CD4-positive, CD25-positive, alpha-beta regulatory T cell (primary cell): ENCODE results near the gene SEMA7A. TPM values are rescaled to one million over a fixed set of nuclear protein-coding genes. Genes with fewer than 3 reads are reported as not detected.
A peak's percentile ranks its signal among the peaks of the same experiment; 100 is the strongest.

ENCODE experiments used
- ATAC-seq, 2 donors: fragments of 150-1000 bp; cut with Tn5 transposase; one replicate each; pipeline ENCODE4 v1.10.0; 2021; ENCODE audit warnings: low read depth in 2 of 2, moderate number of reproducible peaks in 2 of 2, moderate library complexity in 1 of 2
- DNase-seq, 3 donors: peaks; one replicate each; pipeline versions ENCODE4 v3.0.0 to v3.0.0-alpha.2; 2012 to 2022; ENCODE audit warnings: mixed read lengths in 1 of 3
- H3K27ac ChIP-seq: one replicate; pipeline ENCODE4 v1.7.0; 2013; ENCODE audit warnings: mild to moderate bottlenecking, low read length; ENCODE audit not compliant: insufficient read depth, poor library complexity, severe bottlenecking
- H3K27me3 ChIP-seq: one replicate; pipeline ENCODE4 v1.7.0; 2013; ENCODE audit warnings: low read length; ENCODE audit not compliant: control insufficient read depth, insufficient read depth
- H3K36me3 ChIP-seq: one replicate; pipeline ENCODE4 v1.7.0; 2013; ENCODE audit warnings: mild to moderate bottlenecking, low read length, moderate library complexity; ENCODE audit not compliant: control insufficient read depth, insufficient read depth
- H3K4me1 ChIP-seq: 2 replicates; pipeline ENCODE4 v1.7.0; 2013; ENCODE audit warnings: mild to moderate bottlenecking, low read length; ENCODE audit not compliant: insufficient read depth, control insufficient read depth, poor library complexity, severe bottlenecking
- H3K4me3 ChIP-seq: one replicate; pipeline ENCODE4 v1.7.0; 2013; ENCODE audit warnings: low read depth, mild to moderate bottlenecking, low read length, moderate library complexity
- H3K9me3 ChIP-seq, 2 experiments: 1 replicate in 1 of 2; 2 replicates in 1 of 2; pipeline ENCODE4 v1.7.0; 2013; ENCODE audit warnings: low read length in 2 of 2, mild to moderate bottlenecking in 1 of 2, moderate library complexity in 1 of 2; ENCODE audit not compliant: control insufficient read depth in 2 of 2
- H3K27ac Mint-ChIP-seq, 3 donors: one replicate each; pipeline ENCODE4 v1.8.0; 2020 to 2022; ENCODE audit warnings: mild to moderate bottlenecking in 3 of 3, mixed read lengths in 3 of 3, moderate library complexity in 2 of 3
- H3K27me3 Mint-ChIP-seq: one replicate; pipeline ENCODE4 v1.8.0; 2022; ENCODE audit warnings: mild to moderate bottlenecking, mixed read lengths
- H3K36me3 Mint-ChIP-seq: one replicate; pipeline ENCODE4 v1.8.0; 2020; ENCODE audit warnings: mixed read lengths
- H3K4me1 Mint-ChIP-seq, 4 donors: one replicate each; pipeline ENCODE4 v1.8.0; 2020 to 2022; ENCODE audit warnings: mixed read lengths in 4 of 4, mild to moderate bottlenecking in 1 of 4
- H3K4me3 Mint-ChIP-seq, 4 donors: one replicate each; pipeline ENCODE4 v1.8.0; 2020 to 2022; ENCODE audit warnings: mild to moderate bottlenecking in 4 of 4, mixed read lengths in 4 of 4, moderate library complexity in 3 of 4
- H3K9me3 Mint-ChIP-seq, 7 donors: one replicate each; pipeline ENCODE4 v1.8.0; 2020 to 2022; ENCODE audit warnings: mixed read lengths in 7 of 7, mild to moderate bottlenecking in 3 of 7, moderate library complexity in 2 of 7
- polyA plus RNA-seq, 4 donors: library from polyadenylated mRNA; unstranded; fragments of 300-500 nt; fragmentation: Illumina TruSeq; gene quantifications; one replicate each; pipeline ENCODE4 v1.2.3, GENCODE V29; 2021
- total RNA-seq: library from RNA; stranded (reverse); gene quantifications from one replicate; pipeline ENCODE4 v1.2.3, GENCODE V29; 2022

Gene SEMA7A
- total and polyA plus RNA-seq, 5 donors from 2014 or later, result 0.09 to 5.0 (median 0.25) TPM; not detected in 1

GRCh38 chr15:74449095-74449494, 15.3 kb upstream of the SEMA7A start:
- Mint-ChIP-seq H3K9me3 (no peaks in the 10 kb centered on the region), H3K36me3 (peaks cover 58% of the 10 kb centered on the region), H3K4me3 (no peak overlapping the region), H3K27me3 (no peaks in the 10 kb centered on the region), H3K4me1 (peaks cover 2 to 11% (median 8%) of the 10 kb centered on the region in 4 donors), H3K27ac (no peak overlapping the region)
- no peak overlapping the region for H3K4me3 ChIP-seq
- DNase-seq, result no peak
- H3K9me3 ChIP-seq, result no peaks in the 10 kb centered on the region
- H3K36me3 ChIP-seq, result peaks cover 90% of the 10 kb centered on the region
- H3K27me3 ChIP-seq, result no peaks in the 10 kb centered on the region
- H3K27ac ChIP-seq, result no peak overlapping the region
- no peak for ATAC-seq
- H3K4me1 ChIP-seq, result peaks cover 7% of the 10 kb centered on the region

GRCh38 chr15:74445816-74446763, 12.3 kb upstream of the SEMA7A start:
- no peak overlapping the region for H3K4me3 Mint-ChIP-seq
- H3K9me3 Mint-ChIP-seq, result no peaks in the 10 kb centered on the region
- H3K27ac Mint-ChIP-seq, result no peak overlapping the region
- DNase-seq (no peak), ATAC-seq (no peak)
- Histone ChIP-seq H3K27me3 (no peaks in the 10 kb centered on the region), H3K9me3 (no peaks in the 10 kb centered on the region), H3K36me3 (peaks cover 64% of the 10 kb centered on the region), H3K4me3 (no peak overlapping the region), H3K4me1 (no peaks in the 10 kb centered on the region), H3K27ac (no peak overlapping the region)
- H3K4me1 Mint-ChIP-seq, result no peaks in the 10 kb centered on the region
- no peaks in the 10 kb centered on the region for H3K27me3 Mint-ChIP-seq
- H3K36me3 Mint-ChIP-seq, result peaks cover 47% of the 10 kb centered on the region

- Histone ChIP-seq H3K27ac (no peak overlapping the region), H3K36me3 (peaks cover 46% of the 10 kb centered on the region), H3K27me3 (no peaks in the 10 kb centered on the region), H3K9me3 (no peaks in the 10 kb centered on the region), H3K4me1 (no peaks in the 10 kb centered on the region), H3K4me3 (no peak overlapping the region)
- H3K9me3 Mint-ChIP-seq, result no peaks in the 10 kb centered on the region
- no peaks in the 10 kb centered on the region for H3K27me3 Mint-ChIP-seq
- no peak overlapping the region for H3K27ac Mint-ChIP-seq
- no peak for ATAC-seq
- H3K36me3 Mint-ChIP-seq, result peaks cover 41% of the 10 kb centered on the region
- no peaks in the 10 kb centered on the region for H3K4me1 Mint-ChIP-seq
- no peak for DNase-seq
- H3K4me3 Mint-ChIP-seq, result no peak overlapping the region
Measured at GRCh38 chr15:74444106-74445062, 10.6 kb upstream of the SEMA7A start.

GRCh38 chr15:74443100-74443909, 9.5 kb upstream of the SEMA7A start:
- ATAC-seq (no peak), DNase-seq (no peak)
- H3K36me3 ChIP-seq, result peaks cover 36% of the 10 kb centered on the region
- Mint-ChIP-seq H3K4me3 (no peak overlapping the region), H3K36me3 (peaks cover 34% of the 10 kb centered on the region), H3K9me3 (no peaks in the 10 kb centered on the region), H3K4me1 (peaks cover 0 to 7% (median 4%) of the 10 kb centered on the region in 4 donors), H3K27ac (no peak overlapping the region), H3K27me3 (no peaks in the 10 kb centered on the region)
- no peaks in the 10 kb centered on the region for H3K27me3 ChIP-seq
- no peak overlapping the region for H3K27ac ChIP-seq
- H3K4me1 ChIP-seq, result no peaks in the 10 kb centered on the region
- no peaks in the 10 kb centered on the region for H3K9me3 ChIP-seq
- H3K4me3 ChIP-seq, result no peak overlapping the region

- no peaks in the 10 kb centered on the region for H3K9me3 ChIP-seq
- ATAC-seq (no peak), DNase-seq (no peak)
- no peaks in the 10 kb centered on the region for H3K27me3 ChIP-seq
- Mint-ChIP-seq H3K36me3 (peaks cover 27% of the 10 kb centered on the region), H3K27ac (peak overlapping the region in 1 of 3 donors; percentile 9), H3K27me3 (no peaks in the 10 kb centered on the region), H3K4me1 (peaks cover 0 to 7% (median 4%) of the 10 kb centered on the region in 4 donors), H3K4me3 (no peak overlapping the region), H3K9me3 (no peaks in the 10 kb centered on the region)
- no peak overlapping the region for H3K27ac ChIP-seq
- no peaks in the 10 kb centered on the region for H3K4me1 ChIP-seq
- H3K36me3 ChIP-seq, result peaks cover 29% of the 10 kb centered on the region
- H3K4me3 ChIP-seq, result no peak overlapping the region
Measured at GRCh38 chr15:74442604-74443003, 8.8 kb upstream of the SEMA7A start.

GRCh38 chr15:74442063-74442462, 8.3 kb upstream of the SEMA7A start:
- no peak for ATAC-seq
- H3K27me3 Mint-ChIP-seq, result no peaks in the 10 kb centered on the region
- Histone ChIP-seq H3K36me3 (peaks cover 24% of the 10 kb centered on the region), H3K27me3 (no peaks in the 10 kb centered on the region), H3K4me1 (no peaks in the 10 kb centered on the region), H3K27ac (no peak overlapping the region), H3K9me3 (no peaks in the 10 kb centered on the region), H3K4me3 (no peak overlapping the region)
- no peak overlapping the region for H3K4me3 Mint-ChIP-seq
- no peak for DNase-seq
- peaks cover 0 to 7% (median 4%) of the 10 kb centered on the region in 4 donors for H3K4me1 Mint-ChIP-seq
- H3K27ac Mint-ChIP-seq, result peak overlapping the region in 2 of 3 donors; percentile 9 to 84
- H3K36me3 Mint-ChIP-seq, result peaks cover 25% of the 10 kb centered on the region
- no peaks in the 10 kb centered on the region for H3K9me3 Mint-ChIP-seq
